Measurements from ENCODE around the gene ALDH6A1.

The ALDH6A1 gene

GRCh38 chr14:74048281-74048680 lies 36.0 kb downstream of the ALDH6A1 start:
- no peak for DNase-seq

DNA sequence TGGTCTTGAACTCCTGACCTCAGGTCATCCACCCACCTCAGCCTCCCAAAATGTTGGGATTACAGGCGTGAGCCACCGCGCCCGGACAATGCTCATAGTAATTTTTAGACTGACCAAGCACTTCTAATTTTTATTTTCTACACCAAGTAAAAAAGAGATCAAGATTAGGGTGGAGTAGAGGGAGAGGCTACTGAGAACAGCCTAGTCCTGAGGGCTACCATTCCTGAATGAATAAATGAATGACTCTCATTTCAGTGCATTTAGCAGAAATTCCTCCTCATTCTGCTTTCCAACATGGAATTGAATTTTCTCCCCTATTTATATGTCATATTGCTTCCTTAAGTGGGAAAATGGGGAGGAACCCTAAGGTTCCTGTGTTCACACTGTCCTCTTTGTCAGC lies 38.7 kb downstream of the ALDH6A1 start:
- DNase-seq = no peak

DNA sequence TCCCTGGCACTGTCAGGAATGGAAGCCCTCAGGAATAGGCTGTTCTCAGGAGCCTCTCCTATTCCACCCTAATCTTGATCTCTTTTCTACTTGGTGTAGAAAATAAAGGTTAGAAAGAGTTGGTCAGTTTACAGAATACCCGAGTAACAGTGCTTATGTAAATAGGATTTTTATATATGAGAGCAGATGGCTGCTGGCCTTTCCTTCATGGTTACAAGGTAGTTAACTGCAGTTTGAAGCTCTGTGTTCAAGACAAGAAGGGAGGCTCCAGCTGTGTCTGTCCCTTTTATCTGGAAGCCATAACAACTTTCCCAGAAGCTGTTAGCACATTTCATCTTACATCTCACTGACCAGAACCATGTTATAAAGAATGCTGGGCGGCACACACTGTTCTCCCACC lies 42.0 kb downstream of the ALDH6A1 start:
- DNase-seq = no peak

DNA sequence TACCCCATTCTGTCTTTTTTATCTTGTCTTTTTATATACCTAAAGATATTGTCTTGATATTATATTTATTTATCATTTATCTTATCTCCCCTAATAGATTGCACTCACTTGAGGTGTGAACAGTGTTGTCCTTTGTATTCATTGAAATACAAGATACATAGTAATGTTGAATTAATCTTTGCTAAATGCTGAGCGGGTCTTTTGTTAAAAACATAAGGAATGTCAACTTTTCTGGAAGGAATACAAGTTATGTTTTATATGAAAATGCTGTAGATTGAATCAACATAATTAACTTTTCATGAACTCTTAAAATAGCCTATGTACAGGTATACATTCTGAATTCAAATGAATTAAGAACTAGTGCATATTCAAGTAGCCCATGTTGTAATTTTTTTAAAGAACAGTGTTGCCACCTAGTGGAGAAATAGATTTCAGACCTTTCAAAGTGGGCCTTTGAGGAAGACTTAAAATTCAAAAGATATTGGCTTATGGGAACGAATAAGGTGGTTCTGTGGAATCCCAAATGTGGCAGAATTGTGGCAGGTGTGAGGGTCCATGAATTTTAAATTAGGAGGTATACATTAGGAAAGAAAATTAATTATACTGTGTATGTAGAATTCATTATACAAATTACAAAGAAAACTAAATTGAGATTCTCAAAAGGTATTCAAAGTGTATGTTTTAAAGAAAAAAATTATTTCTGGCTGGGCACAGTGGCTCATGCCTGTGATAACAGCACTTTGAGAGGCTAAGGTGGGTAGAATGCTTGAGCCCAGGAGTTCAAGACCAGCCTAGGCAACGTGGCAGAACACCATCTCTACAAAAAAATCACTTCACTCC lies 46.0 kb downstream of the ALDH6A1 start:
- no peak for DNase-seq

DNA sequence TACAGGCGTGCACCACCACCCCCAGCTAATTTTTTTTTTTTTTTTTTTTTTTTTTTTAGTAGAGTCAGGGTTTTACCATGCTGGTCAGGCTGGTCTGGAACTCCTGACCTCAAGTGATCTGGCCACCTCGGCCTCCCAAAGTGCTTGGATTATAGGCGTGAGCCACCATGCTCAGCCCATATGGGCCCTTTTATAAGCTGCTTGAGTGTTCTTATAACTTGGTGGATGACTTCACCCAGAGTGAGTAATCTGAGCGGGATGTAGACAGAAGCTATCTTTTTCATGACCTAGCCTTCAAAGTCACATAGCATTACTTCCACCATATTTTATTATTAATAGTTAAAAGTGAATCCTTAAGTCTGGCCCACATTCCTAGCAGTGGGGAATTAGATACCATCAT lies 48.7 kb downstream of the ALDH6A1 start:
- DNase-seq = no peak

GRCh38 chr14:74034572-74034971 lies 49.7 kb downstream of the ALDH6A1 start:
- DNase-seq = no peak

GRCh38 chr14:74029136-74029535 lies 55.1 kb downstream of the ALDH6A1 start:
- DNase-seq = no peak

- DNase-seq = no peak
Observed at GRCh38 chr14:74022346-74022745, 61.9 kb downstream of the ALDH6A1 start.

GRCh38 chr14:74019408-74020137 lies 64.7 kb downstream of the ALDH6A1 start:
- DNase-seq = no peak

GRCh38 chr14:74018586-74019407 lies 65.5 kb downstream of the ALDH6A1 start, which contains the start of the genes BBOF1 and ENTPD5:
BBOF1 (plus strand) TSS chr14:74019349; CDS start chr14:74019479, 130 bp downstream.
ENTPD5 (minus strand) TSS chr14:74019288; CDS start chr14:73988102, 31,186 bp downstream.
- peak; percentile 85 for DNase-seq

DNA sequence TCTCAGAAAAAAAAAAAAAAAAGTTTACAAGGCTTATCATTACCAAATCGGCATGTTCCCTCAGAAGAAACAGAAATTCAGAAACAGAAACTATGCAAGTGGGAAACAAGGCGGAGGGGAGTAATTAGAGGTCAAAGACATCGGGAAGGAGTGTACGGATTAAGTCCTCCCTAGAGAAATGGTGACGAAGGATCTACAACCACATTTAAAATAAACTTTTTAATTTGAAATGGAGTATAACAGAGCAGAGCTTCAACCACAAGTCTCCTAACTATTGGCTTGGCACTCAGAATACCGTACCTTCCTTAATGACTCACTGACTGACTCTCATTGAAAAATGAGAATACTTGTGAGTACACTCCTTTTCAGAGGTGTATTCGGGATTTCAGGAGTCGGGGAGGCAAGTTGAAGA lies 66.1 kb downstream of the ALDH6A1 start:
- no peak for DNase-seq

GRCh38 chr14:74015963-74016362 lies 68.3 kb downstream of the ALDH6A1 start:
- DNase-seq = no peak

DNA sequence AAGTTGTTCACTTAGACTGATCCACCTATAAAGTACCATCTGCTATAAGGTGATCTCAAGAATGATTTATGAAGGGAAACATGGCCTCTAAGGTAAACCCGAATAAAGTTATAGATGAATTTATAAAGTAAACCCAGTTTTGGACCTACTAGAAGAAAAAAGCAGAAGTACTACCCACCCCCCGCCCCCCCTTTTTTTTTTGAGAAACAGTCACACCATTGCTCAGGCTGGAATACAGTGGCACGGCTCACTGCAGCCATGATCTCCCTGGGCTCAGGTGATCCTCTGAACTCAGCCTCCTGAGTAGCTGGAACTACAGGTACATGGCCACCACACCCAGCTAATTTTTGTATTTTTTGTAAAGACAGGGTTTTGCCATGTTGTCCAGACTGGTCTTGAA lies 69.1 kb downstream of the ALDH6A1 start:
- no peak for DNase-seq

DNA sequence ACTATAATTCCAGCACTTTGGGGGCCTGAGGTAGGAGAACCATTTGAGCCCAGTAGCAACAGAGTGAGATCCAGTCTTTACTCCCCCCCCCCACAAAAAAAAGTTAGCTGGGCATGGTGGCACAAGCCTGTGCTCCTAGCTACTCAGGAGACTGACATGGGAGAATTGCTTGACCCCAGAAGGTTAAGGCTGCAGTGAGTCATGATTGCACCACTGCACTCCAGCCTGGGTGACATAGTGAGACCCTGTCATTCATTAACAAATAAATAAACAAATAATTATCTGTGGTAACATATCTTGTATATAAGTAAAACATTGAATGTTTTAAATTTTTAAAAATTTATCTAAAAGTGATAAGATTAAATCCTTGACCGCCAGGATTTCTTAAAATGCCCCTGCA lies 70.0 kb downstream of the ALDH6A1 start:
- no peak for DNase-seq

- no peak for DNase-seq
Observed at GRCh38 chr14:74008843-74009499, 75.3 kb downstream of the ALDH6A1 start.
